Measurements from ENCODE around the gene TAF1D.

DNA sequence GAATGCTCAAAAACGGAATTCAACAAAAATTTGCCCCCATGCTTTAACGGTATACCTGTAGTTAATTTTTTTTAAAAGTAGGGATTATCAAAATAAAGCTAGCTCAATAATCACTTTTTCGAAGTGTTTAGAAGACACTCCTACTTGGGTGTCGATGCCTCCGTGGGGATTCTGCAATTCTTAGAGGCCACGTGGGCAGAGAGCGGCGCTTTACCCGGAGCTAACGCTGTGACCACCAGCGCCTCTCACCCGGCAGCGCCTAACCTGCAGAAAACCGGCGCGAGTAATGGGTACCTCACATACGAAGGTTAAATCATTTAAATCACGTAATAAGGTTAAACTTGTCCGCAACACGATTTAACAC, 583 bp downstream of the TAF1D start:
- TF ChIP-seq, protein P1, sequence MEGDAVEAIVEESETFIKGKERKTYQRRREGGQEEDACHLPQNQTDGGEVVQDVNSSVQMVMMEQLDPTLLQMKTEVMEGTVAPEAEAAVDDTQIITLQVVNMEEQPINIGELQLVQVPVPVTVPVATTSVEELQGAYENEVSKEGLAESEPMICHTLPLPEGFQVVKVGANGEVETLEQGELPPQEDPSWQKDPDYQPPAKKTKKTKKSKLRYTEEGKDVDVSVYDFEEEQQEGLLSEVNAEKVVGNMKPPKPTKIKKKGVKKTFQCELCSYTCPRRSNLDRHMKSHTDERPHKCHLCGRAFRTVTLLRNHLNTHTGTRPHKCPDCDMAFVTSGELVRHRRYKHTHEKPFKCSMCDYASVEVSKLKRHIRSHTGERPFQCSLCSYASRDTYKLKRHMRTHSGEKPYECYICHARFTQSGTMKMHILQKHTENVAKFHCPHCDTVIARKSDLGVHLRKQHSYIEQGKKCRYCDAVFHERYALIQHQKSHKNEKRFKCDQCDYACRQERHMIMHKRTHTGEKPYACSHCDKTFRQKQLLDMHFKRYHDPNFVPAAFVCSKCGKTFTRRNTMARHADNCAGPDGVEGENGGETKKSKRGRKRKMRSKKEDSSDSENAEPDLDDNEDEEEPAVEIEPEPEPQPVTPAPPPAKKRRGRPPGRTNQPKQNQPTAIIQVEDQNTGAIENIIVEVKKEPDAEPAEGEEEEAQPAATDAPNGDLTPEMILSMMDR (IDR thresholded peaks at IDR 0.05), result no peak
- no peak for TF ChIP-seq POLR2AphosphoS5 (IDR thresholded peaks at IDR 0.05)
- no peak for TF ChIP-seq POLR2A (IDR thresholded peaks at IDR 0.05)

Measured in breast epithelium (tissue), 3 donors.